ENCODE measurements around the gene LRMDA.

Gene LRMDA

GRCh38 chr10:75771606-75772005 lies 340.2 kb downstream of the LRMDA start:
- TF ChIP-seq CTCF (IDR thresholded peaks at IDR 0.05; ENCODE audit: low read depth, low read length, missing control alignments) = no peak
- H3K4me3 ChIP-seq (ENCODE audit: low read depth, low read length) = no peak overlapping the region
- in situ Hi-C loops (cut with HindIII; ENCODE audit: low sequenced_read_pairs) = no loop called here
- DNase-seq (ENCODE audit: low read depth) = no peak

DNA sequence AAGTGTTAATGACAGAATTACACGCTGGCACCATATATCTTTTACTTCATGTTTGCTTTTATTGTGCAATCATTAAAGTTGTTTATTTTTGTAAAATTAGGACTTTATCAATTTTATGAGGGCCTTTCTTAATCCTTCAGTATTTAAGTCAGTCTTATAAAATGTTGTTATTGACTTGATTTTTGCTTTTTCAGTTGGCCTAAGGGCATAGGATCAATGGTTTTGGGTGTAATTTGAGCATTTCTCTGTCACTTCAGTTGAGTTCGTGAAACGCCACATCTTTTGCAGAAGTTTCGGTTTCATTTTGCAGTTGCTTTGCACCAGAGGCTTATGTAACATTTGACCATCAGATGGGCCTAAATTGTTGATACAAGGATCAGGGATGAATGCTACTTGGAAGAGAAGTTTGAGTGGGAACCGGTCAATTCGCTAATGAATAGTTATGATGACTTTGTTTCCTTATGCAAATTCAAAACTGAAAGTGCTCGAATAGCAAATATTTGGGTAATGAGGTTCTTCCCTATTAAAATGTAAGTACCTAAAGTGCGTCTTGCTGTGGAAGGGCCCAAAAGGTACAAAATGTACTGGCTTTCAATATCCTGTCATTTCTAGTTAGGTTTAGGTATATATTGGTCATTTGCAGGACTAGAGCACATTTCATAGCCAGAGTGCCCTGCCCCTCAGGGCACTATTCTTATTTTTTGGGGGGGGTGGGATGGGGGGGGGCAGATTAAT lies 340.9 kb downstream of the LRMDA start:
- in situ Hi-C loops (cut with HindIII; ENCODE audit: low sequenced_read_pairs) = no loop called here
- no peak for DNase-seq (ENCODE audit: low read depth)
- no peak overlapping the region for H3K4me3 ChIP-seq (ENCODE audit: low read depth, low read length)
- TF ChIP-seq CTCF (IDR thresholded peaks at IDR 0.05; ENCODE audit: low read depth, low read length, missing control alignments) = no peak

GRCh38 chr10:75773231-75773780 lies 341.9 kb downstream of the LRMDA start:
- in situ Hi-C loops (cut with HindIII; ENCODE audit: low sequenced_read_pairs) = no loop called here
- TF ChIP-seq CTCF (IDR thresholded peaks at IDR 0.05; ENCODE audit: low read depth, low read length, missing control alignments) = no peak
- no peak overlapping the region for H3K4me3 ChIP-seq (ENCODE audit: low read depth, low read length)
- peak; percentile 58 for DNase-seq (ENCODE audit: low read depth)

GRCh38 chr10:75773813-75774782 lies 342.7 kb downstream of the LRMDA start:
- no peak overlapping the region for H3K4me3 ChIP-seq (ENCODE audit: low read depth, low read length)
- in situ Hi-C loops (cut with HindIII; ENCODE audit: low sequenced_read_pairs) = no loop called here
- no peak for DNase-seq (ENCODE audit: low read depth)
- no peak for TF ChIP-seq CTCF (IDR thresholded peaks at IDR 0.05; ENCODE audit: low read depth, low read length, missing control alignments)

DNA sequence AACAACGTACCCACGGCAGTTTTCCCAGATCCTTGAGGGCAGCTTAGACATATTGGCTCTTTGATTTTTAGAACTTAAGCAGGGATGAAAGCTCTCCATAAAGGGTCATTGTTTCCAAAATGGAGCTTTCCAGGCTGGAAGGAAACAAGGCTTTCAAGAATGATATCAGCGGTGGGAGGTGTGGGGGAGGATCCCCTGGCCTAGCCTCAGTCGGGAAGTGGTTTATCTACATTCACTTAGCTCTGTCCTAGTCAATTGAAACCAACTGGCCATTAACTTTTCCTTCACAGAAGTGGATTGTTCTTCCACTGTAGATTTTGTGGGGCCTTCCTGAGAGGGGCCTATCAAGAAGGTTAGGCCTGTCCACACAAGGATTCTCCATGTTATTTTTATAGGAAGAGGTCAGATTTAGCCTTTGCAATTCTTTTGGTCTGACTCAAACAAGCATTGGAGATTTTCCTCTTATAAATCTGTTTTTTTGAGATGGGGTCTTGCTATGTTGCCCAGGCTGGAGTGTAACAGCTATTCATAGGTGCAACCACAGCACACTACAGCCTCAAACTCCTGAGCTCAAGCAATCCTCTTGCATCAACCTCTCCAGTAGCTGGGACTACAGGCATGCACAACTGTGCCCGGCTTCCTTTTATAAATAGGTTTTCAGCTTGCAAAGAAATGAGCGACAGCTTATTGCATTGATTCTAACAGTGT lies 343.5 kb downstream of the LRMDA start:
- no peak for DNase-seq (ENCODE audit: low read depth)
- no peak overlapping the region for H3K4me3 ChIP-seq (ENCODE audit: low read depth, low read length)
- TF ChIP-seq CTCF (IDR thresholded peaks at IDR 0.05; ENCODE audit: low read depth, low read length, missing control alignments) = no peak
- in situ Hi-C loops (cut with HindIII; ENCODE audit: low sequenced_read_pairs) = no loop called here

All from astrocyte of the cerebellum (primary cell).